Erythroblast (primary cell): ENCODE results near the gene HINT2.

Source experiments
- GATA1 ChIP-seq: IDR thresholded peaks from 2 replicates; pipeline ENCODE4 v1.6.1; 2011; ENCODE audit warnings: low read depth, mild to moderate bottlenecking, control low read depth, low read length, moderate library complexity
- POLR2A ChIP-seq: IDR thresholded peaks from 2 replicates; pipeline ENCODE4 v1.6.1; 2011; ENCODE audit warnings: mild to moderate bottlenecking, low read length

GRCh38 chr9:35801328-35802128, 13.3 kb downstream of the HINT2 start:
- TF ChIP-seq POLR2A (no peak), GATA1 (no peak)
